ENCODE results near the gene GUCA2A. TPM values are rescaled to one million over a fixed set of nuclear protein-coding genes. Genes with fewer than 3 reads are reported as not detected.
"Not testable (repeated sequence)": the region's sequence is repeated elsewhere in the genome, so short reads cannot be mapped to it uniquely, and the experiment has no call there.

GUCA2A gene, protein sequence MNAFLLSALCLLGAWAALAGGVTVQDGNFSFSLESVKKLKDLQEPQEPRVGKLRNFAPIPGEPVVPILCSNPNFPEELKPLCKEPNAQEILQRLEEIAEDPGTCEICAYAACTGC
- total RNA-seq, result not detected in 2 replicates

DNA sequence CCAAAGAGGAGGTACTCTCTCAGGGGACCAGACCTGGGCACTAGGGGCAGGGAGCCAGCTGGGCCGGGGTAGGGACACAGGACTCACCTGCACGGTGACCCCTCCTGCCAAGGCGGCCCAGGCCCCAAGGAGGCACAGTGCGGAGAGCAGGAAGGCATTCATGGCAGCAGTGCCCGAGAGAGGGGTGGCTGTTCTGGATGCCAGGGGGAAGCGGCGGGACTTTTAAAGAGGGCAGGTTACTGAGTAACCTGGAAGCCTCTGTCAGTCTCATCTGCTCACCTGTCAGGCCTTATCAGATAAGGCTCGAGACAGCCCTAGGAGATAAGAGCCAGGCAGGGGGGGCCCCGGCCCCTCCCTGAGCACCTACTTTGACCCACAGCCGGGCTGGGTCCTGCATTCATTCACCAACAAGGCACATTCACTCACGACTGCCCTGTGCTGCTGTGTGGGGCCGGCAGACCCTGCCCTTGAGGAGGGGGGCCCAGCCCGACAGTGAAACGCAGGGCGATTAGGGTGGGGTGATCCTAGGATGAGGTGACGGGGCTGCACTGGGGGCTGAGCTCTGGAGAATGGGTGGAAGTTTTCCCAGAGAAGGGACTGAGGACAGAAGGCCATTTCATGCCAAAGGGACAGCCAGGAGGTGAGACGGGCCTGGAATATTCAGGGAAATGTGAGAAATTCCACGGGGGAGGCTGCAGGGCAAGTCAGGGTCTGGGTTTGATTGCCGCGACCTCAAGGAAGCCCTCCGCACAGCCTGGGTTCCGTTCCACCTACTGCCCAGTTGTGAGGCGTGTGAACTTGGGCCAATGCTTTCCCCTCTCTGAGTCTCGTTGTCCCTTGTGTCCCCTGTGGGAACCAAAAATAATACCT, at the start of gene GUCA2A:
Gene GUCA2A, minus strand, starts transcription at position 195 of the 870 bp plus-strand sequence. Its CDS starts 33 bp downstream, at position 162.
- H3K4me3 ChIP-seq (ENCODE audit: low read depth, low read length), result no peak within 1 kb of the TSS
- TF ChIP-seq, protein P1, sequence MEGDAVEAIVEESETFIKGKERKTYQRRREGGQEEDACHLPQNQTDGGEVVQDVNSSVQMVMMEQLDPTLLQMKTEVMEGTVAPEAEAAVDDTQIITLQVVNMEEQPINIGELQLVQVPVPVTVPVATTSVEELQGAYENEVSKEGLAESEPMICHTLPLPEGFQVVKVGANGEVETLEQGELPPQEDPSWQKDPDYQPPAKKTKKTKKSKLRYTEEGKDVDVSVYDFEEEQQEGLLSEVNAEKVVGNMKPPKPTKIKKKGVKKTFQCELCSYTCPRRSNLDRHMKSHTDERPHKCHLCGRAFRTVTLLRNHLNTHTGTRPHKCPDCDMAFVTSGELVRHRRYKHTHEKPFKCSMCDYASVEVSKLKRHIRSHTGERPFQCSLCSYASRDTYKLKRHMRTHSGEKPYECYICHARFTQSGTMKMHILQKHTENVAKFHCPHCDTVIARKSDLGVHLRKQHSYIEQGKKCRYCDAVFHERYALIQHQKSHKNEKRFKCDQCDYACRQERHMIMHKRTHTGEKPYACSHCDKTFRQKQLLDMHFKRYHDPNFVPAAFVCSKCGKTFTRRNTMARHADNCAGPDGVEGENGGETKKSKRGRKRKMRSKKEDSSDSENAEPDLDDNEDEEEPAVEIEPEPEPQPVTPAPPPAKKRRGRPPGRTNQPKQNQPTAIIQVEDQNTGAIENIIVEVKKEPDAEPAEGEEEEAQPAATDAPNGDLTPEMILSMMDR (conservative IDR thresholded peaks at IDR 0.05; ENCODE audit: low read depth, low read length), result no peak
- DNase-seq (ENCODE audit: low read depth), result no peak

DNA sequence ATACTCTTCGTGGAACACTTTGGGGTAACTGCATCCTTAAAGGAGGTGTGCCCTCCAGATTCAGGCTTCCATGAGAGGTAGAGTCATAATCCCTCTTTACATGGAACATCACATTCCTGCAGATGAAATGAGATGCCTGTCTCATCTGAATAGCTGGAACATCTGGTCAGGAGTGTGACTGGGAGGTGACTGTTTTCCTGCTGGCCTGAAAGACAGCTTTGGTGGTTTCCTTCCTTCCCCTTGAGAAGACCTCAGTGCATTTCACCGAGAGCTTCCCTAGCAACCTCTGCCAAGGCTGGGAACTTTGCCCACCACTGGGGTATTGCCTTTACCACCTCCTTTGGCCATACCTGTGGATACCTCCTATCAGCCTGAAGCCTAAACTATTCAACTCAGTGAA, 46.7 kb upstream of the GUCA2A start:
- H3K4me3 ChIP-seq (ENCODE audit: low read depth, low read length), result no peak overlapping the region
- TF ChIP-seq, protein P1 (conservative IDR thresholded peaks at IDR 0.05; ENCODE audit: low read depth, low read length), result no peak
- DNase-seq (ENCODE audit: low read depth), result no peak

DNA sequence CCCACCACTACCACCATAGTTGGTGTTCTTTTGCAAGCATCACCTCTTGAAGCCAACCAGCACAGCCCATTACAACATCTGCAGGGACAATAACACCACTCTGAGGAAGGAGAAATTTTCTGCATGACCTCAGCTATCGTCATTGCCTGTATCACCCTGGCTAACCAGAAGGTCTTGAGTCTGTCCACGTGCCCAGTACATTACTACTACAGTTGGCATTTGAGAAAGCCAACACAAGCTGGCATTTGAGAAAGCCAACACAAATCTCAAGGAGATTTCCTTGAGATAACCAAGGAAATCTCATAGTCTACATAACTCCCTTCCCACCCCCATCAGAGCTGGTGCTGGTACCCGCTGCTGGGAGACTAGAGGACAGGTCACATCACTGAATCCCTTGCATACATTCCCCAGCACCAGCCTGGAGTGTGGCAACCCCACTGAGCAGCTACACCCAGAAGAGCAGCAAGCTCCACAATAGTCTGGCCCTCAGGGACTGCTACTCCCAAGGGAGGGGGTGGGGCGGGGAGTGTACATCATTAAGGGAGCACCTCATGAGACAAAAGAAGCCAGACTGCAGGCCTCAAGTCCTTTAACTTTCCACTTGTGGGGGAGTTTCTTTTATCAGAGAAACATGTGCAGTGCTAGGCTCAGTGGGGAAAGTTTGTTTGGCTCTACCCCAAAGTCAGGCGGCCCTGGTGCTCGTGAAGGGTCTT, 46.0 kb upstream of the GUCA2A start:
- TF ChIP-seq, protein P1 (conservative IDR thresholded peaks at IDR 0.05; ENCODE audit: low read depth, low read length), result no peak
- no peak overlapping the region for H3K4me3 ChIP-seq (ENCODE audit: low read depth, low read length)
- DNase-seq (ENCODE audit: low read depth), result no peak

DNA sequence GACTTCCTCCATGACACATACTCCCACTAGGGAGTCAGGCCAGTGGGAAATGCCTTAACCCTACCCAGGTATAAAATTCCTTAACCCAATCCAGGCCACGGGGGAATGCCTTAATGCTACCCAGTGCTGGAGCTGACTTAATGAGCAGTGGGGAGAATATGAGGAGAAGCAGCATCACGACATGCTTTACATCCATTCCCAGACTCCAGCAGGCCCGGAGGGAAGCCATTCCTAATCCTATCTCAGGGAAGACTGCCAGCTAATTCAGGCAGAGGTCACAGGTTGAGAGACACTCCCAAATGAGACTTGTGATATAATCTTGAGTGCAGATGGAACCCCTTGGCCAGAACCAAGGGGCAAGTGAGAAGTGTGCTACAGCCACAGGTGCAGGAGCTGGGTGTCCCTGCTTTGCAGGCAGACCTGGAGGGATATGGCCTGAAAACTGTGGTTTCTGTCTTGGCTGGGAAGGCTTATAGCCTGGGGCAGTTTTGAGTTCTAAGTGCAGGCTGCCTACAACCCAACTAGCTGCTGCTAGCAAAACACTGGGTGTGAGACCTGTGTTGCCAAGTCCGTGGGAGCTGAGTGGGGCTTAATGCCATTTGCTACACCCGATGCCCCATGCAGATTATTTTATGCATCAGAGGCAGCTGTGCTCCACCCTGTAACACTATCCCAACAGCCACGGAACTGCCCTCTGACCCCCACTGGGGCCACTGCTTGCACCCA, 45.1 kb upstream of the GUCA2A start:
- TF ChIP-seq, protein P1 (conservative IDR thresholded peaks at IDR 0.05; ENCODE audit: low read depth, low read length), result no peak
- H3K4me3 ChIP-seq (ENCODE audit: low read depth, low read length), result no peak overlapping the region
- no peak for DNase-seq (ENCODE audit: low read depth)

DNA sequence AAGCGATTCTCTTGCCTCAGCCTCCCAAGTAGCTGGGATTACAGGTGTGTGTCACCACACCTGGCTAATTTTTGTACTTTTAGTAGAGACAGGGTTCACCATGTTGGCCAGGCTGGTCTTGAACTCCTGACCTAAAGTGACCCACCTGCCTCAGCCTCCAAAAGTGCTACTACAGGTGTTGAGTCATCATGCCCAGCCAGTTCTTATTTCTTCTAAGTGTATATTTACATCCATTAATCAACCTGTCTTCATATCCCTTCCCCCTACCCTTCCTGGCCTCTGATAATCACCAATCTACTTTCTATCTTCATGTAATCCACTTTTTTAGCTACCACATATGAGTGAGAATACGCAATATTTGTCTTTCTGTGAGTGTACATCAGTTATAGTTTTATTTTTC, 42.4 kb upstream of the GUCA2A start:
- H3K4me3 ChIP-seq (ENCODE audit: low read depth, low read length); DNase-seq (ENCODE audit: low read depth): not testable (repeated sequence)

DNA sequence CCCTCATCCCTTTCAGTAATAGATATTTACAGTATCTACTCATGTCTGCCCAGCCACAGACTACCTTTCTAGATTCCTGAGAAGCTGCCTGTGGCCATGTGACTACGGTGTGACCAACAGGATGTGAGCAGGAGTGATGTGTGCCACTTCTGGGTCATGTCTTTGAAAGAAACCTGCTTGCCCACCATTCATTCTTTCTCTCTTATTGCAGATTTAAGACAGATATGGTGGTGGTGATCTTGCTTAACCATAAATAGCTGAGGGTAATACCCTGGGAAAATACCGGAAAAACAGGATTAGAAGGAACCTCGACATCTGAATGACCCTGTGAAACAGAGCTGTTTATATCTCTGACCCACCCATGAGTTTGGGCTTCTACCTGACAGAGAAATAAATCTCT, 41.6 kb upstream of the GUCA2A start:
- no peak overlapping the region for H3K4me3 ChIP-seq (ENCODE audit: low read depth, low read length)
- TF ChIP-seq, protein P1 (conservative IDR thresholded peaks at IDR 0.05; ENCODE audit: low read depth, low read length), result no peak
- DNase-seq (ENCODE audit: low read depth), result no peak

DNA sequence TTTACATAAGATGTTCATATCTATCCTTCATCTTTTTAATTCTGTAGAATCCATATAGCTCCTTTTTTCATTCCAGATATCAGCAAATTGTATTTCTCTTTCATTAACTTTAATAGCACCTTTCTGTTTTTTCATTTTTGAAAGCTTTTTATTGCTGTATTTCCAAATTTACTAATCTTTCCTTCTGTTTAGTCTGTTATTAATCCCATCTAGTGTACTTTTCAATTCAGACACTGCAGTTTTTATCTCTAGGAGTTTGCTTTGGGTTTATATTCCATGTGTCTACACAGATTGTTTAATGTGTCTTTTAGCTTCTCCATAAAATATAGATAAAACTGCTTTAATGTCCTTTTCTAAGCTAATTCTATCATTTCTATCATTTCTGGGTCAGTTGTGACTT, 37.4 kb upstream of the GUCA2A start:
- H3K4me3 ChIP-seq (ENCODE audit: low read depth, low read length), result no peak overlapping the region
- TF ChIP-seq, protein P1 (conservative IDR thresholded peaks at IDR 0.05; ENCODE audit: low read depth, low read length), result no peak
- DNase-seq (ENCODE audit: low read depth), result no peak
